PC-3 (cell line): Measurements from ENCODE around the gene DGKG. TPM values are rescaled to one million over a fixed set of nuclear protein-coding genes. Genes with fewer than 3 reads are reported as not detected.

Experiments
- ATAC-seq: fragments of 200-7000 bp; cut with Tn5 transposase; 2 replicates; pipeline ENCODE4 v1.9.1; 2020; ENCODE audit warnings: mild to moderate bottlenecking, moderate library complexity
- BruUV-seq: library from RNA; stranded (reverse); fragments of 400-500 nt; replicated peaks from 2 replicates; lab custom pipeline; 2021; lab: Mats Ljungman, UMichigan
- CTCF ChIA-PET: fragments of 300-600 bp; sonication (Branson Sonifier 250); formaldehyde crosslinking; loops from one replicate; lab custom pipeline; 2022; ENCODE audit warnings: antibody characterized with exemption; lab: Charles Lee
- POLR2A ChIA-PET: fragments of 300-600 bp; sonication (Branson Sonifier 250); formaldehyde crosslinking; loops from one replicate; lab custom pipeline; 2022; ENCODE audit warnings: antibody characterized with exemption; ENCODE audit not compliant: unreplicated experiment; lab: Charles Lee
- DNase-seq: peaks from one replicate; pipeline ENCODE4 v3.0.0-alpha.2; 2015
- H2AFZ ChIP-seq: fragments of 300-600 bp; sonication (generic); 2 replicates; pipeline ENCODE4 v1.6.0; 2016; ENCODE audit warnings: antibody characterized with exemption, low read length
- H3F3A ChIP-seq: fragments of 300-600 bp; sonication (generic); one replicate; pipeline ENCODE4 v1.6.0; 2017; ENCODE audit warnings: antibody characterized with exemption, low read length, control low read depth, mild to moderate bottlenecking; ENCODE audit not compliant: unreplicated experiment
- H3K27ac ChIP-seq: fragments of 300-600 bp; sonication (generic); 2 replicates; pipeline ENCODE4 v1.5.1; 2016; ENCODE audit warnings: mild to moderate bottlenecking, low read length
- H3K27me3 ChIP-seq: fragments of 300-600 bp; sonication (generic); 2 replicates; pipeline ENCODE4 v1.6.1; 2016; ENCODE audit warnings: low read length, mixed read lengths
- H3K36me3 ChIP-seq: fragments of 300-600 bp; sonication (generic); 2 replicates; pipeline ENCODE4 v1.6.1; 2016; ENCODE audit warnings: low read depth, mixed run types, low read length, mixed read lengths
- H3K4me1 ChIP-seq: fragments of 300-600 bp; sonication (generic); 2 replicates; pipeline ENCODE4 v1.5.1; 2016; ENCODE audit warnings: low read length; ENCODE audit not compliant: insufficient read depth
- H3K4me2 ChIP-seq: fragments of 300-600 bp; sonication (generic); 2 replicates; pipeline ENCODE4 v1.6.0; 2016; ENCODE audit warnings: low read length
- H3K4me3 ChIP-seq: fragments of 300-600 bp; sonication (generic); 2 replicates; pipeline ENCODE4 v1.5.1; 2016; ENCODE audit warnings: mild to moderate bottlenecking, low read length, mixed read lengths
- H3K79me2 ChIP-seq: fragments of 300-600 bp; sonication (generic); 2 replicates; pipeline ENCODE4 v1.6.1; 2017; ENCODE audit warnings: low read length, mixed read lengths
- H3K9ac ChIP-seq: fragments of 300-600 bp; sonication (generic); 2 replicates; pipeline ENCODE4 v1.6.0; 2016; ENCODE audit warnings: mild to moderate bottlenecking, low read length
- H3K9me2 ChIP-seq: fragments of 300-600 bp; sonication (generic); replicated peaks from 2 replicates; pipeline ENCODE4 v1.6.1; 2016; ENCODE audit warnings: mixed run types, low read length, mixed read lengths
- H3K9me3 ChIP-seq: fragments of 300-600 bp; sonication (generic); 2 replicates; pipeline ENCODE4 v1.6.1; 2016; ENCODE audit warnings: low read length, mixed read lengths
- H4K20me1 ChIP-seq: fragments of 300-600 bp; sonication (generic); 2 replicates; pipeline ENCODE4 v1.6.1; 2016; ENCODE audit warnings: low read length, mixed read lengths
- CTCF ChIP-seq: fragments of 300-600 bp; sonication (generic); conservative IDR thresholded peaks from 2 replicates; pipeline ENCODE4 v1.5.1; 2017; ENCODE audit warnings: antibody characterized with exemption, low read depth, mild to moderate bottlenecking, low read length
- EZH2 ChIP-seq: fragments of 300-600 bp; sonication (generic); IDR thresholded peaks from one replicate; pipeline ENCODE4 v1.6.1; 2017; ENCODE audit warnings: antibody characterized with exemption, mild to moderate bottlenecking, low read length; ENCODE audit not compliant: unreplicated experiment
- EZH2phosphoT487 ChIP-seq: fragments of 300-600 bp; sonication (generic); IDR thresholded peaks from 2 replicates; pipeline ENCODE4 v1.6.1; 2018; ENCODE audit warnings: mild to moderate bottlenecking, antibody characterized with exemption, low read length, borderline replicate concordance
- intact Hi-C: fragments of 100-400 bp; cut with micrococcal nuclease; formaldehyde crosslinking; loops from 2 replicates; pipeline ENCODE4 v1.9.0; 2023
- total RNA-seq: library from RNA; depleted of rRNA; stranded (reverse); fragments of >200 nt; gene quantifications from 2 replicates; pipeline ENCODE4 v1.2.3, GENCODE V29; 2014

The DGKG gene
- total RNA-seq, 1 experiment from 2014 or later: 2.7 TPM

- H3K27me3 ChIP-seq: peaks cover 40% of the 10 kb centered on the region
- ChIA-PET CTCF (no interaction called here), POLR2A (no interaction called here)
- no peak overlapping the region for H3K27ac ChIP-seq
- H3K9me3 ChIP-seq: no peaks in the 10 kb centered on the region
- intact Hi-C loops: no loop called here
- no peaks in the 10 kb centered on the region for H4K20me1 ChIP-seq
- no peak for ATAC-seq
- H3K4me1 ChIP-seq: no peaks in the 10 kb centered on the region
- DNase-seq: no peak
- no peaks in the 10 kb centered on the region for H3K9me2 ChIP-seq
- H3K4me3 ChIP-seq: no peak overlapping the region
- no peaks in the 10 kb centered on the region for H3K79me2 ChIP-seq
- no peak overlapping the region for H3K4me2 ChIP-seq
- no peaks in the 10 kb centered on the region for H3K36me3 ChIP-seq
- H3K9ac ChIP-seq: no peak overlapping the region
- no peaks in the 10 kb centered on the region for H3F3A ChIP-seq
- H2AFZ ChIP-seq: no peak overlapping the region
- no TSS peak for BruUV-seq
- TF ChIP-seq EZH2phosphoT487: no peak
- TF ChIP-seq EZH2: no peak
- no peak for TF ChIP-seq CTCF
Observed at GRCh38 chr3:186169379-186169778, 192.7 kb downstream of the DGKG start.

GRCh38 chr3:186168976-186169375 is 193.1 kb downstream of the DGKG start:
- ATAC-seq (no peak), DNase-seq (no peak)
- no peak overlapping the region for H3K4me2 ChIP-seq
- no peak overlapping the region for H3K27ac ChIP-seq
- no TSS peak for BruUV-seq
- H3K9ac ChIP-seq: no peak overlapping the region
- CTCF ChIA-PET: no interaction called here
- H3K79me2 ChIP-seq: no peaks in the 10 kb centered on the region
- intact Hi-C loops: no loop called here
- H3F3A ChIP-seq: no peaks in the 10 kb centered on the region
- H2AFZ ChIP-seq: no peak overlapping the region
- no peaks in the 10 kb centered on the region for H4K20me1 ChIP-seq
- H3K9me2 ChIP-seq: no peaks in the 10 kb centered on the region
- peaks cover 44% of the 10 kb centered on the region for H3K27me3 ChIP-seq
- no peaks in the 10 kb centered on the region for H3K4me1 ChIP-seq
- no peak overlapping the region for H3K4me3 ChIP-seq
- H3K36me3 ChIP-seq: no peaks in the 10 kb centered on the region
- TF ChIP-seq EZH2 (no peak), EZH2phosphoT487 (no peak), CTCF (no peak)
- POLR2A ChIA-PET: no interaction called here
- no peaks in the 10 kb centered on the region for H3K9me3 ChIP-seq

- ChIA-PET POLR2A (no interaction called here), CTCF (no interaction called here)
- ATAC-seq (no peak), DNase-seq (no peak)
- no peaks in the 10 kb centered on the region for H3K36me3 ChIP-seq
- H4K20me1 ChIP-seq: no peaks in the 10 kb centered on the region
- no TSS peak for BruUV-seq
- TF ChIP-seq EZH2 (no peak), CTCF (no peak), EZH2phosphoT487 (no peak)
- H3K27me3 ChIP-seq: peaks cover 54% of the 10 kb centered on the region
- H3K79me2 ChIP-seq: no peaks in the 10 kb centered on the region
- no peak overlapping the region for H3K4me3 ChIP-seq
- no peaks in the 10 kb centered on the region for H3K9me2 ChIP-seq
- H3K9ac ChIP-seq: no peak overlapping the region
- H3K4me2 ChIP-seq: no peak overlapping the region
- no peaks in the 10 kb centered on the region for H3K9me3 ChIP-seq
- intact Hi-C loops: no loop called here
- H3K4me1 ChIP-seq: no peaks in the 10 kb centered on the region
- H3K27ac ChIP-seq: no peak overlapping the region
- no peak overlapping the region for H2AFZ ChIP-seq
- no peaks in the 10 kb centered on the region for H3F3A ChIP-seq
Observed at GRCh38 chr3:186167646-186168395, 194.2 kb downstream of the DGKG start.
